Umbilical cord (tissue), 2 donors: ENCODE results near the gene ENTPD6. TPM values are rescaled to one million over a fixed set of nuclear protein-coding genes. Genes with fewer than 3 reads are reported as not detected.
A peak's percentile ranks its signal among the peaks of the same experiment; 100 is the strongest.
"Not testable (repeated sequence)": the region's sequence is repeated elsewhere in the genome, so short reads cannot be mapped to it uniquely, and the experiment has no call there.

ENCODE experiments used
- DNase-seq: peaks from one replicate; pipeline ENCODE4 v3.0.0-alpha.2; 2015; ENCODE audit warnings: low spot score
- total RNA-seq: library from RNA; depleted of rRNA; stranded (reverse); fragments of >200 nt; gene quantifications from one replicate; pipeline ENCODE4 v1.2.3, GENCODE V29; 2014; ENCODE audit warnings: low replicate concordance; ENCODE audit not compliant: insufficient read depth

ENTPD6 gene
- total RNA-seq, 1 donor from 2014 or later = 16.1 TPM

- not testable (repeated sequence) for DNase-seq
Observed at GRCh38 chr20:25240851-25241658, 45.5 kb downstream of the ENTPD6 start.

GRCh38 chr20:25241659-25241955, 46.1 kb downstream of the ENTPD6 start:
- DNase-seq = not testable (repeated sequence)

- no peak for DNase-seq
Observed at GRCh38 chr20:25242231-25242630, 46.7 kb downstream of the ENTPD6 start.

GRCh38 chr20:25243416-25243979, 48.0 kb downstream of the ENTPD6 start:
- no peak for DNase-seq

- DNase-seq = no peak
Observed at GRCh38 chr20:25244976-25245375, 49.5 kb downstream of the ENTPD6 start.

GRCh38 chr20:25245461-25245860, 49.9 kb downstream of the ENTPD6 start:
- DNase-seq = no peak

- no peak for DNase-seq
Observed at GRCh38 chr20:25246182-25246999, 50.9 kb downstream of the ENTPD6 start.

- peak; percentile 62 for DNase-seq
Observed at GRCh38 chr20:25247000-25247517, 51.5 kb downstream of the ENTPD6 start.

- DNase-seq = no peak
Observed at GRCh38 chr20:25247518-25247955, 52.0 kb downstream of the ENTPD6 start.

- peak; percentile 82 for DNase-seq
Observed at GRCh38 chr20:25247956-25248785, 52.7 kb downstream of the ENTPD6 start, which contains the start of gene PYGB. TSS of gene PYGB (plus strand) at chr20:25248085. CDS start at chr20:25248179, 94 bp downstream.

GRCh38 chr20:25248786-25249172, 53.3 kb downstream of the ENTPD6 start:
- peak; percentile 61 for DNase-seq

GRCh38 chr20:25249198-25249931, 53.9 kb downstream of the ENTPD6 start:
- DNase-seq = no peak

GRCh38 chr20:25250508-25250907, 55.0 kb downstream of the ENTPD6 start:
- DNase-seq = no peak

- no peak for DNase-seq
Observed at GRCh38 chr20:25251019-25251418, 55.5 kb downstream of the ENTPD6 start.

GRCh38 chr20:25251558-25251957, 56.0 kb downstream of the ENTPD6 start:
- DNase-seq = no peak

GRCh38 chr20:25252230-25252651, 56.7 kb downstream of the ENTPD6 start:
- DNase-seq = no peak

GRCh38 chr20:25252686-25253421, 57.3 kb downstream of the ENTPD6 start:
- no peak for DNase-seq

- no peak for DNase-seq
Observed at GRCh38 chr20:25253606-25254275, 58.2 kb downstream of the ENTPD6 start.

- DNase-seq = no peak
Observed at GRCh38 chr20:25254571-25254970, 59.1 kb downstream of the ENTPD6 start.
